ENCODE data around the gene PABPC1L.

DNA sequence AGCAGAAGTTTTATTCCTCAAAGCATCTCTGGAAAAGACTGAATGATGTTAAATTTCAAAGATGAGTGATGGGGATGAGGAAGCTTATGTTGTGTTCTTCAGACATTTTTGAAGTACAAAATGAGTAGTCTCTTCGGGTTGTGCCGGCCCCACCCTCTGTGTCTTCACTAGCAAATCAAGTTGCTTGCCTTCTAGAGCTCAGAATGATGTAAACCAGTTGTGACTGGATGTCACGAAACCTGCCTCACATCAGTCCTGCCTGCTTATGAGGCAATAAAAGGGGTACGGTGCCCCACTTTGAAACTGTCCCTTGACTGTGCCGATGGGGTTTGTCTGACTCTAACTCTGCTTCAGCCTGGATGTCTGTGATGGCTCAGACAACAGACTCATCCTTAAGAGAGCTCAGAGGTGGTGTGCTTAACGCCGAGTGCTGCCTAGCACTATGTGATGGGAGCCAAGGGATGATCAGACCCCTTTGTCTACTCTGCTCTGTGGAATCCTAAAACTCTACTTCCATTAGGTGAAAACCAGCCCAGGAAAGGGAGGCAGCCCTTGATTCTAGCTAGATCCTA lies 31.3 kb downstream of the PABPC1L start:
- TF ChIP-seq, protein P1, sequence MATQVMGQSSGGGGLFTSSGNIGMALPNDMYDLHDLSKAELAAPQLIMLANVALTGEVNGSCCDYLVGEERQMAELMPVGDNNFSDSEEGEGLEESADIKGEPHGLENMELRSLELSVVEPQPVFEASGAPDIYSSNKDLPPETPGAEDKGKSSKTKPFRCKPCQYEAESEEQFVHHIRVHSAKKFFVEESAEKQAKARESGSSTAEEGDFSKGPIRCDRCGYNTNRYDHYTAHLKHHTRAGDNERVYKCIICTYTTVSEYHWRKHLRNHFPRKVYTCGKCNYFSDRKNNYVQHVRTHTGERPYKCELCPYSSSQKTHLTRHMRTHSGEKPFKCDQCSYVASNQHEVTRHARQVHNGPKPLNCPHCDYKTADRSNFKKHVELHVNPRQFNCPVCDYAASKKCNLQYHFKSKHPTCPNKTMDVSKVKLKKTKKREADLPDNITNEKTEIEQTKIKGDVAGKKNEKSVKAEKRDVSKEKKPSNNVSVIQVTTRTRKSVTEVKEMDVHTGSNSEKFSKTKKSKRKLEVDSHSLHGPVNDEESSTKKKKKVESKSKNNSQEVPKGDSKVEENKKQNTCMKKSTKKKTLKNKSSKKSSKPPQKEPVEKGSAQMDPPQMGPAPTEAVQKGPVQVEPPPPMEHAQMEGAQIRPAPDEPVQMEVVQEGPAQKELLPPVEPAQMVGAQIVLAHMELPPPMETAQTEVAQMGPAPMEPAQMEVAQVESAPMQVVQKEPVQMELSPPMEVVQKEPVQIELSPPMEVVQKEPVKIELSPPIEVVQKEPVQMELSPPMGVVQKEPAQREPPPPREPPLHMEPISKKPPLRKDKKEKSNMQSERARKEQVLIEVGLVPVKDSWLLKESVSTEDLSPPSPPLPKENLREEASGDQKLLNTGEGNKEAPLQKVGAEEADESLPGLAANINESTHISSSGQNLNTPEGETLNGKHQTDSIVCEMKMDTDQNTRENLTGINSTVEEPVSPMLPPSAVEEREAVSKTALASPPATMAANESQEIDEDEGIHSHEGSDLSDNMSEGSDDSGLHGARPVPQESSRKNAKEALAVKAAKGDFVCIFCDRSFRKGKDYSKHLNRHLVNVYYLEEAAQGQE (IDR thresholded peaks at IDR 0.05; ENCODE audit: insufficient read depth in 1 of 2, low read depth in 2 of 2, low read length in 2 of 2) = no peak
- TF ChIP-seq POLR2AphosphoS5 (IDR thresholded peaks at IDR 0.05; ENCODE audit: low read depth, low read length) (no peak), SIN3A (IDR thresholded peaks at IDR 0.05; ENCODE audit: borderline replicate concordance, insufficient read depth, low read length) (no peak)

Measured in PFSK-1 (cell line).